GM12891 (cell line): ENCODE data around the gene SNX10.
A peak's percentile ranks its signal among the peaks of the same experiment; 100 is the strongest.
"Not testable (repeated sequence)": the region's sequence is repeated elsewhere in the genome, so short reads cannot be mapped to it uniquely, and the experiment has no call there.

ENCODE experiments used
- DNase-seq: peaks from one replicate; pipeline ENCODE4 v3.0.0; 2011; ENCODE audit warnings: low spot score; ENCODE audit not compliant: insufficient read length
- FAIRE-seq: peaks from 2 replicates; lab custom pipeline; 2011; peaks lifted over from hg19 to GRCh38; lab: Jason Lieb, UNC
- PAX5 ChIP-seq: IDR thresholded peaks from 2 replicates; pipeline ENCODE4 v1.6.1; 2011; ENCODE audit warnings: low read length, moderate library complexity, mild to moderate bottlenecking; ENCODE audit not compliant: insufficient read depth, severe bottlenecking
- POLR2A ChIP-seq: IDR thresholded peaks from 2 replicates; pipeline ENCODE4 v1.6.1; 2011; ENCODE audit warnings: low read depth, low read length, control low read depth
- POLR2AphosphoS5 ChIP-seq: IDR thresholded peaks from 2 replicates; pipeline ENCODE4 v1.6.1; 2011; ENCODE audit warnings: low read depth, low read length, control low read depth
- POU2F2 ChIP-seq: IDR thresholded peaks from 2 replicates; pipeline ENCODE4 v1.6.1; 2011; ENCODE audit warnings: low read depth, mild to moderate bottlenecking, control low read depth, low read length, moderate library complexity
- SPI1 ChIP-seq: IDR thresholded peaks from 2 replicates; pipeline ENCODE4 v1.6.1; 2011; ENCODE audit warnings: low read depth, low read length, control low read depth
- TAF1 ChIP-seq: IDR thresholded peaks from 2 replicates; pipeline ENCODE4 v1.6.1; 2011; ENCODE audit warnings: low read depth, low read length, control low read depth

SNX10 gene

GRCh38 chr7:26280723-26281122, 10.9 kb upstream of the SNX10 start:
- DNase-seq = no peak
- TF ChIP-seq POLR2A = no peak
- no peak for TF ChIP-seq PAX5
- TF ChIP-seq POU2F2 = no peak
- TF ChIP-seq POLR2AphosphoS5 = no peak
- no peak for TF ChIP-seq TAF1
- TF ChIP-seq SPI1 = no peak
- no peak for FAIRE-seq

GRCh38 chr7:26284477-26284876, 7.2 kb upstream of the SNX10 start:
- DNase-seq (no peak), FAIRE-seq (no peak)
- no peak for TF ChIP-seq SPI1

- DNase-seq (no peak), FAIRE-seq (peak; percentile 5)
- TF ChIP-seq TAF1 (no peak), PAX5 (no peak), SPI1 (no peak), POU2F2 (no peak), POLR2AphosphoS5 (no peak), POLR2A (no peak)
These were observed 6.5 kb upstream of the SNX10 start for GRCh38 chr7:26284995-26285632.

- FAIRE-seq = no peak
These were observed 5.5 kb upstream of the SNX10 start for GRCh38 chr7:26286157-26286556.

GRCh38 chr7:26288126-26288525, 3.5 kb upstream of the SNX10 start:
- DNase-seq, FAIRE-seq: not testable (repeated sequence)

More at GRCh38 chr7:26286157-26286556, 5.5 kb upstream of the SNX10 start:
- DNase-seq = no peak
- TF ChIP-seq POU2F2 (no peak), POLR2AphosphoS5 (no peak), POLR2A (no peak), TAF1 (no peak), SPI1 (no peak), PAX5 (no peak)

- TF ChIP-seq TAF1 (no peak), SPI1 (no peak), POU2F2 (no peak), PAX5 (no peak), POLR2AphosphoS5 (no peak)
- DNase-seq = no peak
- FAIRE-seq = peak; percentile 64
These were observed 411 bp upstream of the SNX10 start for GRCh38 chr7:26291251-26291650.

GRCh38 chr7:26292768-26293560, 1.3 kb downstream of the SNX10 start:
- no peak for DNase-seq
- no peak for FAIRE-seq
- no peak for TF ChIP-seq POU2F2
- no peak for TF ChIP-seq POLR2AphosphoS5
- no peak for TF ChIP-seq POLR2A
- no peak for TF ChIP-seq SPI1
- TF ChIP-seq PAX5 = no peak
- TF ChIP-seq TAF1 = no peak

- FAIRE-seq (peak; percentile 84), DNase-seq (no peak)
- no peak for TF ChIP-seq POLR2AphosphoS5
- TF ChIP-seq PAX5 = no peak
- TF ChIP-seq POLR2A = no peak
- TF ChIP-seq POU2F2 = peak; percentile 76; the same call in 1 of the 2 replicates
- no peak for TF ChIP-seq TAF1
- TF ChIP-seq SPI1 = peak; percentile 91
These were observed 2.1 kb downstream of the SNX10 start for GRCh38 chr7:26293569-26294308.

GRCh38 chr7:26295015-26295414, 3.4 kb downstream of the SNX10 start:
- TF ChIP-seq POLR2AphosphoS5 (no peak), TAF1 (no peak), POU2F2 (no peak), SPI1 (no peak), POLR2A (no peak), PAX5 (no peak)
- DNase-seq = no peak

More at GRCh38 chr7:26295015-26295414, 3.4 kb downstream of the SNX10 start:
- no peak for FAIRE-seq
